HEK293T (cell line): ENCODE data around the gene RFX3.
A peak's percentile ranks its signal among the peaks of the same experiment; 100 is the strongest.

ENCODE experiments used
- ARNT ChIP-seq: fragments of 450-650 bp; IDR thresholded peaks from 2 replicates; pipeline ENCODE4 v1.6.1; 2017; ENCODE audit warnings: mild to moderate bottlenecking
- BHLHE40 ChIP-seq: fragments of 450-650 bp; IDR thresholded peaks from 2 replicates; pipeline ENCODE4 v1.6.1; 2016; ENCODE audit warnings: mild to moderate bottlenecking, moderate library complexity, borderline replicate concordance
- CTBP1 ChIP-seq: fragments of 450-650 bp; IDR thresholded peaks from 2 replicates; pipeline ENCODE4 v1.6.1; 2016; ENCODE audit warnings: borderline replicate concordance
- FOXA1 ChIP-seq: fragments of 450-650 bp; IDR thresholded peaks from 2 replicates; pipeline ENCODE4 v1.6.1; 2016; ENCODE audit warnings: mild to moderate bottlenecking
- FOXK2 ChIP-seq: fragments of 450-650 bp; IDR thresholded peaks from 2 replicates; pipeline ENCODE4 v1.6.1; 2016; ENCODE audit warnings: mild to moderate bottlenecking
- FOXM1 ChIP-seq: fragments of 450-650 bp; IDR thresholded peaks from 2 replicates; pipeline ENCODE4 v1.6.1; 2017; ENCODE audit warnings: mild to moderate bottlenecking, borderline replicate concordance
- HDGF ChIP-seq: fragments of 450-650 bp; IDR thresholded peaks from 2 replicates; pipeline ENCODE4 v1.6.1; 2017; ENCODE audit warnings: antibody characterized with exemption, borderline replicate concordance
- L3MBTL2 ChIP-seq: fragments of 450-650 bp; conservative IDR thresholded peaks from 2 replicates; pipeline ENCODE4 v1.6.1; 2016; ENCODE audit warnings: mild to moderate bottlenecking
- PKNOX1 ChIP-seq: fragments of 450-650 bp; IDR thresholded peaks from 2 replicates; pipeline ENCODE4 v1.6.1; 2016
- SP1 ChIP-seq: fragments of 450-650 bp; IDR thresholded peaks from 2 replicates; pipeline ENCODE4 v1.6.1; 2017
- SUZ12 ChIP-seq: fragments of 450-650 bp; IDR thresholded peaks from 2 replicates; pipeline ENCODE4 v1.6.1; 2016; ENCODE audit warnings: mild to moderate bottlenecking
- TARDBP ChIP-seq: fragments of 450-650 bp; IDR thresholded peaks from 2 replicates; pipeline ENCODE4 v1.6.1; 2016

DNA sequence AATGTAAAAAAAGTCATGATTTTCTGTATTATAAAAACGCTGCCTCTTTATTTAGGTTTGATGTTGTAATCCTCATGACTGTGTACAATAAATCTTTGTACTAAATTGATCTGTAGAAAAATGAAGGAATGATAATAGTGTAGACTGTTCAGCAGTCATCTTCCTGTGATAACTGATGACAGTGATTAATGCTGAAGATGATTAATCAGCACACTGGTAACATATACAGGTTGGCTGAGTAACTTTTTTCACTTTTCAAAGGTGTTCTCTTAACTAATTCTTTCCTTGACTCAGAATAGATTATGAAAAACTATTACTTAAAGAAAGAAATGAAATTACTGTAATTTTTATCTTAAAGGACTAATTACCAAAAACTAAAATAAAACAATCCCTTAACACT is 122.5 kb downstream of the RFX3 start:
- no peak for TF ChIP-seq BHLHE40
- TF ChIP-seq SUZ12, result no peak
- no peak for TF ChIP-seq ARNT
- TF ChIP-seq L3MBTL2, result no peak
- TF ChIP-seq PKNOX1, result peak; percentile 42; the same call in 1 of the 2 replicates
- TF ChIP-seq TARDBP, result no peak
- no peak for TF ChIP-seq CTBP1
- no peak for TF ChIP-seq FOXK2
- no peak for TF ChIP-seq HDGF
- TF ChIP-seq FOXA1, result no peak
- TF ChIP-seq FOXM1, result no peak
- TF ChIP-seq SP1, result no peak
